ENCODE measurements around the gene CRYL1.
A peak's percentile ranks its signal among the peaks of the same experiment; 100 is the strongest.

Gene CRYL1, protein sequence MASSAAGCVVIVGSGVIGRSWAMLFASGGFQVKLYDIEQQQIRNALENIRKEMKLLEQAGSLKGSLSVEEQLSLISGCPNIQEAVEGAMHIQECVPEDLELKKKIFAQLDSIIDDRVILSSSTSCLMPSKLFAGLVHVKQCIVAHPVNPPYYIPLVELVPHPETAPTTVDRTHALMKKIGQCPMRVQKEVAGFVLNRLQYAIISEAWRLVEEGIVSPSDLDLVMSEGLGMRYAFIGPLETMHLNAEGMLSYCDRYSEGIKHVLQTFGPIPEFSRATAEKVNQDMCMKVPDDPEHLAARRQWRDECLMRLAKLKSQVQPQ

DNA sequence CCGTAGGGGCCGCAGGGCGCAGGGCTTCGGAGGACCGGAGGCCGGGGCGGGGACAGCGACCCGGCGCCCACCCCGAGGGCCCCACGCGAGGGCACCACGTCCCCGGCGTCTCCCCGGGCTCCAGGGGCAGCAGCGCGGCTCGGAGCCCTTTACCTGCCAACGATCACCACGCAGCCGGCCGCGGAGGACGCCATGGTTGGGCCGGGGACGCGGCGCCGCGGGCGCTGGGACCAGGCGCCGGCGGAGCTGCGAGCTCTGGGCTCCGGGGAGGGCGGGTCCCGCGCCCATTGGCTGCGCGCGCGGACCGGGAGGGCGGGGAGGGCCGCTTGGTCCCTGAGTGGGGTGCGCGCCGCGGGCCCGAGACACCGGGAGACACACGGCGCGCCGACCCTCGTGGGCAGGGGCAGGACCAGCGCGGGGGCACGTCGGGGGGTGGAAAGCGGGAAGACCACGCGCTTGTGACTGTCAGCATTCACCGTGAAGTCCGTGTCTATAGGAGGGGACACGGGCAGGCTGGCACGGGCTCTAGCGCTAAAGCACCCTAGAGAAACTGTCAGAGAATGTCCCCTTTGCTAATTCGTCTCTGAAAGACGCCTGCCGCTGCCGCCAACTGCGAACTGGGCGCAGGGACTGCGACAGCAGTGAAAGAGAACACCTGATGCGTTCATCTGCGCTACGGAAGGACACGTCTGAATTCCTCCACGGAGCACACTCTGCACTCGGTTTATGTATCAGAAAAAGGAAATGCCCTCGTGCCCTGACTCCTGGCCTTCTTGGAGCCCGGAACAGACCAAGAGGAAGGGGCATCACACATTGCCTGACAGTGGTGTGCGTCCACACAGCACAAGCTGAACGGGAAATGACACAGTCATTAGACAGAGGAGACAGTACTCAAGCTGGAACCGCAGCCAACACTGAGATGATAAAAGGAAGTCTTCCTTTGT is at the start of gene CRYL1:
CRYL1 (minus strand) TSS at position 257 of the 944 bp plus-strand sequence; CDS start at position 194, 63 bp downstream.
- CTCF ChIA-PET, result interaction anchor here (0.6 kb wide), 1 partner anchor 337 kb away, joined by 3 read pairs; no protein-coding TSS in a partner anchor
- H3K4me3 ChIP-seq (ENCODE audit: low read depth, low read length), result peak within 1 kb of the TSS; percentile 65
- H3K9me3 ChIP-seq (ENCODE audit: control insufficient read depth, insufficient read depth, low read depth, low read length), result no peaks in the 10 kb centered on the region
- H3K4me1 ChIP-seq (ENCODE audit: control insufficient read depth, insufficient read depth, low read length), result no peaks in the 10 kb centered on the region
- peak within 1 kb of the TSS; percentile 69; the same call in 1 of the 2 replicates for H3K27ac ChIP-seq (ENCODE audit: extremely low read depth, low read depth, low read length)
- POLR2A ChIA-PET, result interaction anchor here (0.6 to 1.0 kb wide), 2 partner anchors 11 to 62 kb away, joined by 3 read pairs; no protein-coding TSS in a partner anchor
- H3K36me3 ChIP-seq (ENCODE audit: control insufficient read depth in 2 of 2, insufficient read depth in 1 of 2, low read length in 2 of 2), result no peaks in the 10 kb centered on the region
- TF ChIP-seq KLF10 (tag by site-specific recombination; IDR thresholded peaks at IDR 0.05), result peak; percentile 66; the same call in 1 of the 2 replicates
- peak; percentile 63; the same call in 1 of the 2 replicates for TF ChIP-seq ZNF777 (tag by site-specific recombination; IDR thresholded peaks at IDR 0.05; ENCODE audit: borderline replicate concordance)
- no peak for TF ChIP-seq ZNF354C (tag by site-specific recombination; IDR thresholded peaks at IDR 0.05; ENCODE audit: borderline replicate concordance, low read depth)
- TF ChIP-seq ZNF514 (tag by site-specific recombination; IDR thresholded peaks at IDR 0.05), result no peak
- TF ChIP-seq KLF8 (tag by site-specific recombination; IDR thresholded peaks at IDR 0.05), result peak; percentile 52; the same call in 1 of the 2 replicates
- peak; percentile 40; the same call in 1 of the 2 replicates for TF ChIP-seq SP2 (tag by site-specific recombination; IDR thresholded peaks at IDR 0.05)
- TF ChIP-seq ZNF747 (tag by site-specific recombination; IDR thresholded peaks at IDR 0.05), result no peak
- peak; percentile 69; the same call in 1 of the 2 replicates for TF ChIP-seq ZBTB17 (tag by site-specific recombination; IDR thresholded peaks at IDR 0.05)
- TF ChIP-seq, protein P1, sequence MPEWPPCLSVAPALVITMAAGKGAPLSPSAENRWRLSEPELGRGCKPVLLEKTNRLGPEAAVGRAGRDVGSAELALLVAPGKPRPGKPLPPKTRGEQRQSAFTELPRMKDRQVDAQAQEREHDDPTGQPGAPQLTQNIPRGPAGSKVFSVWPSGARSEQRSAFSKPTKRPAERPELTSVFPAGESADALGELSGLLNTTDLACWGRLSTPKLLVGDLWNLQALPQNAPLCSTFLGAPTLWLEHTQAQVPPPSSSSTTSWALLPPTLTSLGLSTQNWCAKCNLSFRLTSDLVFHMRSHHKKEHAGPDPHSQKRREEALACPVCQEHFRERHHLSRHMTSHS (tag by site-specific recombination; IDR thresholded peaks at IDR 0.05), result no peak
- TF ChIP-seq, protein P2, sequence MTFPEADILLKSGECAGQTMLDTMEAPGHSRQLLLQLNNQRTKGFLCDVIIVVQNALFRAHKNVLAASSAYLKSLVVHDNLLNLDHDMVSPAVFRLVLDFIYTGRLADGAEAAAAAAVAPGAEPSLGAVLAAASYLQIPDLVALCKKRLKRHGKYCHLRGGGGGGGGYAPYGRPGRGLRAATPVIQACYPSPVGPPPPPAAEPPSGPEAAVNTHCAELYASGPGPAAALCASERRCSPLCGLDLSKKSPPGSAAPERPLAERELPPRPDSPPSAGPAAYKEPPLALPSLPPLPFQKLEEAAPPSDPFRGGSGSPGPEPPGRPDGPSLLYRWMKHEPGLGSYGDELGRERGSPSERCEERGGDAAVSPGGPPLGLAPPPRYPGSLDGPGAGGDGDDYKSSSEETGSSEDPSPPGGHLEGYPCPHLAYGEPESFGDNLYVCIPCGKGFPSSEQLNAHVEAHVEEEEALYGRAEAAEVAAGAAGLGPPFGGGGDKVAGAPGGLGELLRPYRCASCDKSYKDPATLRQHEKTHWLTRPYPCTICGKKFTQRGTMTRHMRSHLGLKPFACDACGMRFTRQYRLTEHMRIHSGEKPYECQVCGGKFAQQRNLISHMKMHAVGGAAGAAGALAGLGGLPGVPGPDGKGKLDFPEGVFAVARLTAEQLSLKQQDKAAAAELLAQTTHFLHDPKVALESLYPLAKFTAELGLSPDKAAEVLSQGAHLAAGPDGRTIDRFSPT (tag by site-specific recombination; IDR thresholded peaks at IDR 0.05), result peak; percentile 51; the same call in 1 of the 2 replicates
- TF ChIP-seq ZNF266 (tag by site-specific recombination; IDR thresholded peaks at IDR 0.05; ENCODE audit: low read depth), result no peak
- TF ChIP-seq ZBTB48 (tag by site-specific recombination; IDR thresholded peaks at IDR 0.05), result peak; percentile 78; the same call in 1 of the 2 replicates
- peak; percentile 41; the same call in 1 of the 2 replicates for TF ChIP-seq KLF9 (tag by site-specific recombination; IDR thresholded peaks at IDR 0.05; ENCODE audit: low read depth)
- TF ChIP-seq FEZF1 (tag by site-specific recombination; IDR thresholded peaks at IDR 0.05), result 0 out of 2 replicates have a peak, but pooled peaks have one; percentile 5
- TF ChIP-seq, protein P3, sequence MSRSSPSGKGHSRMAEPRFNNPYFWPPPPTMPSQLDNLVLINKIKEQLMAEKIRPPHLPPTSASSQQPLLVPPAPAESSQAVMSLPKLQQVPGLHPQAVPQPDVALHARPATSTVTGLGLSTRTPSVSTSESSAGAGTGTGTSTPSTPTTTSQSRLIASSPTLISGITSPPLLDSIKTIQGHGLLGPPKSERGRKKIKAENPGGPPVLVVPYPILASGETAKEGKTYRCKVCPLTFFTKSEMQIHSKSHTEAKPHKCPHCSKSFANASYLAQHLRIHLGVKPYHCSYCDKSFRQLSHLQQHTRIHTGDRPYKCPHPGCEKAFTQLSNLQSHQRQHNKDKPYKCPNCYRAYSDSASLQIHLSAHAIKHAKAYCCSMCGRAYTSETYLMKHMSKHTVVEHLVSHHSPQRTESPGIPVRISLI (tag by site-specific recombination; IDR thresholded peaks at IDR 0.05), result no peak
- TF ChIP-seq ZNF530 (tag by site-specific recombination; IDR thresholded peaks at IDR 0.05; ENCODE audit: low read depth), result no peak
- TF ChIP-seq ZNF473 (tag by site-specific recombination; IDR thresholded peaks at IDR 0.05), result no peak
- TF ChIP-seq ZNF660 (tag by site-specific recombination; IDR thresholded peaks at IDR 0.05), result 0 out of 2 replicates have a peak, but pooled peaks have one; percentile 38
- TF ChIP-seq SCRT2 (tag by site-specific recombination; IDR thresholded peaks at IDR 0.05), result peak; percentile 94
- peak; percentile 47 for TF ChIP-seq ZBTB8A (tag by site-specific recombination; IDR thresholded peaks at IDR 0.05)
- TF ChIP-seq IKZF3 (tag by site-specific recombination; IDR thresholded peaks at IDR 0.05), result no peak
- TF ChIP-seq, protein P4, sequence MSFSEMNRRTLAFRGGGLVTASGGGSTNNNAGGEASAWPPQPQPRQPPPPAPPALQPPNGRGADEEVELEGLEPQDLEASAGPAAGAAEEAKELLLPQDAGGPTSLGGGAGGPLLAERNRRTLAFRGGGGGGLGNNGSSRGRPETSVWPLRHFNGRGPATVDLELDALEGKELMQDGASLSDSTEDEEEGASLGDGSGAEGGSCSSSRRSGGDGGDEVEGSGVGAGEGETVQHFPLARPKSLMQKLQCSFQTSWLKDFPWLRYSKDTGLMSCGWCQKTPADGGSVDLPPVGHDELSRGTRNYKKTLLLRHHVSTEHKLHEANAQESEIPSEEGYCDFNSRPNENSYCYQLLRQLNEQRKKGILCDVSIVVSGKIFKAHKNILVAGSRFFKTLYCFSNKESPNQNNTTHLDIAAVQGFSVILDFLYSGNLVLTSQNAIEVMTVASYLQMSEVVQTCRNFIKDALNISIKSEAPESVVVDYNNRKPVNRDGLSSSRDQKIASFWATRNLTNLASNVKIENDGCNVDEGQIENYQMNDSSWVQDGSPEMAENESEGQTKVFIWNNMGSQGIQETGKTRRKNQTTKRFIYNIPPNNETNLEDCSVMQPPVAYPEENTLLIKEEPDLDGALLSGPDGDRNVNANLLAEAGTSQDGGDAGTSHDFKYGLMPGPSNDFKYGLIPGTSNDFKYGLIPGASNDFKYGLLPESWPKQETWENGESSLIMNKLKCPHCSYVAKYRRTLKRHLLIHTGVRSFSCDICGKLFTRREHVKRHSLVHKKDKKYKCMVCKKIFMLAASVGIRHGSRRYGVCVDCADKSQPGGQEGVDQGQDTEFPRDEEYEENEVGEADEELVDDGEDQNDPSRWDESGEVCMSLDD (tag by site-specific recombination; IDR thresholded peaks at IDR 0.05), result 0 out of 2 replicates have a peak, but pooled peaks have one; percentile 47
- no peak for TF ChIP-seq ZNF146 (tag by site-specific recombination; IDR thresholded peaks at IDR 0.05)
- TF ChIP-seq OSR2 (tag by site-specific recombination; IDR thresholded peaks at IDR 0.05), result no peak
- no peak for TF ChIP-seq ZBTB7A (tag by site-specific recombination; IDR thresholded peaks at IDR 0.05; ENCODE audit: low read depth)
- TF ChIP-seq ZBTB20 (tag by site-specific recombination; IDR thresholded peaks at IDR 0.05), result peak; percentile 24; the same call in 1 of the 2 replicates
- TF ChIP-seq ZNF521 (tag by site-specific recombination; IDR thresholded peaks at IDR 0.05), result no peak
- TF ChIP-seq, protein P5, sequence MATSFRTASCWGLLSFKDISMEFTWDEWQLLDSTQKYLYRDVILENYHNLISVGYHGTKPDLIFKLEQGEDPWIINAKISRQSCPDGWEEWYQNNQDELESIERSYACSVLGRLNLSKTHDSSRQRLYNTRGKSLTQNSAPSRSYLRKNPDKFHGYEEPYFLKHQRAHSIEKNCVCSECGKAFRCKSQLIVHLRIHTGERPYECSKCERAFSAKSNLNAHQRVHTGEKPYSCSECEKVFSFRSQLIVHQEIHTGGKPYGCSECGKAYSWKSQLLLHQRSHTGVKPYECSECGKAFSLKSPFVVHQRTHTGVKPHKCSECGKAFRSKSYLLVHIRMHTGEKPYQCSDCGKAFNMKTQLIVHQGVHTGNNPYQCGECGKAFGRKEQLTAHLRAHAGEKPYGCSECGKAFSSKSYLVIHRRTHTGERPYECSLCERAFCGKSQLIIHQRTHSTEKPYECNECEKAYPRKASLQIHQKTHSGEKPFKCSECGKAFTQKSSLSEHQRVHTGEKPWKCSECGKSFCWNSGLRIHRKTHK (tag by site-specific recombination; IDR thresholded peaks at IDR 0.05), result no peak
